Activated CD4-positive, alpha-beta memory T cell treated with anti-CD3 and anti-CD28 coated beads for 36 hours (primary cell): ENCODE results near the gene STOX1. TPM values are rescaled to one million over a fixed set of nuclear protein-coding genes. Genes with fewer than 3 reads are reported as not detected.
A peak's percentile ranks its signal among the peaks of the same experiment; 100 is the strongest.
"Not testable (repeated sequence)": the region's sequence is repeated elsewhere in the genome, so short reads cannot be mapped to it uniquely, and the experiment has no call there.

ENCODE experiments used
- CTCF ChIA-PET: fragments of 350-600 bp; sonication (Branson Sonifier 250); formaldehyde crosslinking; loops from one replicate; lab custom pipeline; 2021; ENCODE audit warnings: antibody characterized with exemption, inconsistent platforms; lab: Charles Lee
- POLR2A ChIA-PET: fragments of 350-600 bp; sonication (Branson Sonifier 250); formaldehyde crosslinking; loops from one replicate; lab custom pipeline; 2021; ENCODE audit warnings: antibody characterized with exemption; lab: Charles Lee
- DNase-seq: peaks from one replicate; pipeline ENCODE4 v3.0.0-alpha.2; 2020
- H3K27ac Mint-ChIP-seq: one replicate; pipeline ENCODE4 v1.8.0; 2021; ENCODE audit warnings: mixed read lengths
- H3K27me3 Mint-ChIP-seq: one replicate; pipeline ENCODE4 v1.8.0; 2021; ENCODE audit warnings: mixed read lengths
- H3K36me3 Mint-ChIP-seq: one replicate; pipeline ENCODE4 v1.8.0; 2021; ENCODE audit warnings: mixed read lengths
- H3K4me1 Mint-ChIP-seq: one replicate; pipeline ENCODE4 v1.8.0; 2021; ENCODE audit warnings: low read depth, mixed read lengths
- H3K4me3 Mint-ChIP-seq: one replicate; pipeline ENCODE4 v1.8.0; 2021; ENCODE audit warnings: mild to moderate bottlenecking, mixed read lengths
- H3K9me3 Mint-ChIP-seq: one replicate; pipeline ENCODE4 v1.8.0; 2021; ENCODE audit warnings: mixed read lengths
- intact Hi-C: fragments of 100-400 bp; cut with micrococcal nuclease; formaldehyde crosslinking; loops from one replicate; pipeline ENCODE4 v1.15.1; 2023
- total RNA-seq, 2 experiments: library from RNA; stranded (reverse); gene quantifications; one replicate each; pipeline ENCODE4 v1.2.3, GENCODE V29; 2021

STOX1 gene
- total RNA-seq, 2 experiments from 2014 or later: 0.29 to 0.36 TPM

DNA sequence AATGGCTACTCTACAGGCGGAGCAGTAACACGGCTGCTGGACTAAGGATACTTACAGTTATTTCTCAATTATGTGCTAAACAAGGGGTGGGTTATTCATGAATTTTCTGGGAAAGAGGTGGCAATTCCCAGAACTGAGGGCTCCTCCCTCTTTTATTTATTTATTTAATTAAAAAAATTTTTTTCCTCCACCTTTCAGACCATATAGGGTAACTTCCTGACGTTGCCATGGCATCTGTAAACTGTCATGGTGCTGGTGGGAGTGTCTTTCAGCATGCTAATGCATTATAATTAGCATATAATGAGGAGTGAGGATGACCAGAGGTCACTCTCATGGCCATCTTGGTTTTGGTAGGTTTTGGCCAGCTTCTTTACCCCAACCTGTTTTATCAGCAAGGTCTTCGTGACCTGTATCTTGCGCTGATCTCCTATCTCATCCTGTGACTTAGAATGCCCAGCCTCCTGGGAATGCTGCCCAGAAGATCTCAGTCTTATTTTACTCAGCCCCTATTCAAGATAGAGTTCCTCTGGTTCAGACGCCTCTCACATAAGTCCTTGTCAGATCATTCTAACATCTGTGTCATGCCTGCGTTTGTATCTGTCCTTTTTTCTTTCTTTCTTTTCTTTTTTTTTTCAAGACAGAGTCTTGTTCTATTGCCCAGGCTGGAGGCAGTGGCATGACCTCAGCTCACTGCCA is 15.9 kb upstream of the STOX1 start:
- CTCF ChIA-PET: no interaction called here
- no peak overlapping the region for H3K4me3 Mint-ChIP-seq
- POLR2A ChIA-PET: no interaction called here
- no peaks in the 10 kb centered on the region for H3K9me3 Mint-ChIP-seq
- H3K4me1 Mint-ChIP-seq: no peaks in the 10 kb centered on the region
- intact Hi-C loops: no loop called here
- H3K36me3 Mint-ChIP-seq: no peaks in the 10 kb centered on the region
- H3K27me3 Mint-ChIP-seq: no peaks in the 10 kb centered on the region
- DNase-seq: no peak
- H3K27ac Mint-ChIP-seq: no peak overlapping the region

DNA sequence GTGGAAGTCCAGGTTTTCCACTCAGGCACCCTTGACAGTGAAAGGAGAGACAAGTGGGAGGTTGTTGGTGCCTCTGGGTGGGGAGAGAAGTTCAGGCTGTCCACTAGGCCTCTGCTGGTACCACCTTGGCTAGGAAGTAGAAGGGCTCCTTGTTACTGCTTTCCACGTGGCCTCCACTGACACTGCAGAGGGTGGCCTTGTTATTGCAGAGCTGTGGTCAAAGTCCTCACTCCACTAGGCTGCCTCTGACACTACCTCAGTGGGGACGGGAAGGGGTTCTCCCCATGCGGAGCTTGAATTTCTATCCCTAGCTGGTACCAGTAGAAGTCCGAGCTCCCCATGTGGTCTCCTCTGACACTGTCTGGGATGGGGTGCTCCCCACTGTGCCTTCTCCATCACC is 14.9 kb upstream of the STOX1 start:
- no peaks in the 10 kb centered on the region for H3K27me3 Mint-ChIP-seq
- ChIA-PET POLR2A (no interaction called here), CTCF (no interaction called here)
- no peaks in the 10 kb centered on the region for H3K36me3 Mint-ChIP-seq
- DNase-seq: no peak
- H3K4me1 Mint-ChIP-seq: no peaks in the 10 kb centered on the region
- intact Hi-C loops: no loop called here
- H3K4me3 Mint-ChIP-seq: no peak overlapping the region
- no peaks in the 10 kb centered on the region for H3K9me3 Mint-ChIP-seq
- H3K27ac Mint-ChIP-seq: no peak overlapping the region

DNA sequence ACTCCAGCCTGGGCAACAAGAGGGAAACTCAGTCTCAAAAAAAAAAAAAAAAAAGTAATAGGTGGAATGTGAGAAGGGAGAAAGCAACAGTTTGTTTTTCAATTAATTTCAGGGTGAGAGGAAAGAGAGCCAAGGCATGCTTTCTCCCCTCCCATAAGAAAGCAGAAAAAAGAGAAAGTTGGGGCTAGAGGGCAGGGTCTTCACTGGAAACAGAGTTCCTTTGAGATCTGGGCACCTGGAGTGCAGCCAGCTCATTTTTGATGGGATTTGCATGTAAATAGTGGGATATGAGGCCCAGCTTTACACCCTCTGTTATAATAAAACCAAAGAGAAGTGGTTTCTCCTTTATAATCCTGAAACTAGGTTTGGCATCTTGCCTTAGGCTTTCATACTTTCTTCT is 13.8 kb upstream of the STOX1 start:
- Mint-ChIP-seq H3K9me3 (no peaks in the 10 kb centered on the region), H3K27me3 (no peaks in the 10 kb centered on the region), H3K4me1 (no peaks in the 10 kb centered on the region), H3K36me3 (no peaks in the 10 kb centered on the region), H3K4me3 (no peak overlapping the region), H3K27ac (no peak overlapping the region)
- CTCF ChIA-PET: no interaction called here
- DNase-seq: no peak
- intact Hi-C loops: no loop called here
- POLR2A ChIA-PET: no interaction called here

DNA sequence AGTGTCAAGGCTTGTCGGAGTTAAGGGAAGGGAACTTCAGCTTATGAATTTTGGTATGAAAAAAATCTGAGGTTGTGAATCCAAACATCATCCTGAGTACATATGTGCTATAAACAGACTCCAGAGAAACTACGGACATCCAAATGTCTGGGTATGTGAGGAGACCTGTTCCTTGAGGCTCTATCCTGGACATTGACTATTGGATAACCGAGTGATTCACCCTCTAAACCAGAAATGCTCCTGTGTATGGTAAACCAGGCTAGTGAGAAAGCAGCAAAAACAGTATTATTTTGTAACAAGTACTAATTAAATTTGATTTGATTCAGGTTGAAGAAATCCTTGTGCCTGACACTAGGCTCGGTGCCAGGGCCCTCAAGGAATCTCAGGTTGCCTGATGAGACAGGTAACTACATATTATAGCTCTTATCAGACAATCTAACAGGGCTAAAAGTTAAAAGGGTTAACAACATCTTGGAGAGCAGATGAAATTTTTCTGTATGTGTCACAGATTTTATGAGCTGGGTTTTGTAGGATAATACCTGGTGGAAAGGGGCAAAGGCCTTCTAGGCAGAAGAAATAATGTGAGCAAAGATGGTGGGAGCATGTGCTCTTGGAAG is 10.4 kb upstream of the STOX1 start:
- CTCF ChIA-PET: no interaction called here
- no peak overlapping the region for H3K27ac Mint-ChIP-seq

DNA sequence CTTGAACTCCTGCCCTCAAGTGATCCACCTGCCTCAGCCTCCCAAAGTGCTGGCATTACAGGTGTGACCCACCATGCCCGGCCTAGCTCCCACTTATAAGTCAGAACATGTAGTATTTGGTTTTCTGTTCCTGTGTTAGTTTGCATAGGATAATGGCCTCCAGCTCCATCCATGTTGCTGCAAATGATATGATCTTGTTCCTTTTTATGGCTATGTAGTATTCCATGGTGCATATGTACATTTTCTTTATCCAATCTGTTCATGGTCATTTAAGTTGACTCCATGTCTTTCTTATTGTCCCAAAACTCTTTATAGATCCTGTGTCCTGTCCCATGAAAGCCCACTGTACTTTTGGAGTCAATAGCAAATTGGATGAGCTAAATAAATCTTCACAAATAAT is 7.0 kb upstream of the STOX1 start:
- H3K4me3 Mint-ChIP-seq, H3K27ac Mint-ChIP-seq, CTCF ChIA-PET, H3K27me3 Mint-ChIP-seq, DNase-seq, H3K36me3 Mint-ChIP-seq, H3K4me1 Mint-ChIP-seq, POLR2A ChIA-PET, H3K9me3 Mint-ChIP-seq, intact Hi-C loops: not testable (repeated sequence)

More for the DNA sequence above, 10.4 kb upstream of the STOX1 start:
- intact Hi-C loops: no loop called here
- Mint-ChIP-seq H3K9me3 (no peaks in the 10 kb centered on the region), H3K4me3 (no peak overlapping the region), H3K4me1 (no peaks in the 10 kb centered on the region), H3K27me3 (no peaks in the 10 kb centered on the region), H3K36me3 (no peaks in the 10 kb centered on the region)
- POLR2A ChIA-PET: interaction anchor here (0.6 to 0.8 kb wide), 2 partner anchors 10 to 105 kb away, joined by 3 to 4 read pairs; partner anchors contain the start of gene STOX1
- DNase-seq: no peak

DNA sequence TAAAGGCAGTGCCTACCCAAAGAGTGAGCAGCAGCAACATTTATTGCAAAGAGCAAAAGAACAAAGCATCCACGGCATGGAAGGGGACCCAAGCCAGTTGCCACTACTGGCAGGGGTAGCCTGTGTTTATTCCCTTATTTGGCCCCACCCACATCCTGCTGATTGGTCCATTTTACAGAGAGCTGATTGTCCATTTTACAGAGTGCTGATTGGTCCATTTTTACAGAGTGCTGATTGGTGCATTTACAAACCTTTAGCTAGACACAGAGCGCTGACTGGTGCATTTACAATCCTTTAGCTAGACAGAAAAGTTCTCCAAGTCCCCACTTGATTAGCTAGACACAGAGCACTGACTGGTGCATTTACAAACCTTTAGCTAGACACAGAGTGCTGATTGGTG is 4.7 kb upstream of the STOX1 start:
- DNase-seq, H3K36me3 Mint-ChIP-seq, H3K27me3 Mint-ChIP-seq, H3K4me1 Mint-ChIP-seq, CTCF ChIA-PET, H3K27ac Mint-ChIP-seq, H3K4me3 Mint-ChIP-seq, H3K9me3 Mint-ChIP-seq, POLR2A ChIA-PET, intact Hi-C loops: not testable (repeated sequence)

DNA sequence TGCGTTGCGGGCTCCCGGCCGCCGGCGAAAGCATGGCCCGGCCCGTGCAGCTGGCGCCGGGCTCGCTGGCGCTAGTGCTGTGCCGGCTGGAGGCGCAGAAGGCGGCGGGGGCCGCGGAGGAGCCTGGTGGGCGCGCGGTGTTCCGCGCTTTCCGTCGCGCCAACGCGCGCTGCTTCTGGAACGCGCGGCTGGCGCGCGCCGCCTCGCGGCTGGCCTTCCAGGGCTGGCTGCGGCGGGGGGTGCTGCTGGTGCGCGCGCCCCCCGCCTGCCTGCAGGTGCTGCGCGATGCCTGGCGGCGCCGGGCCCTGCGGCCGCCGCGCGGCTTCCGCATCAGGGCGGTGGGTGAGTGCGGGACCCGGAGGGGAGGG is 245 bp downstream of the STOX1 start:
- DNase-seq, H3K36me3 Mint-ChIP-seq, H3K27ac Mint-ChIP-seq, H3K4me1 Mint-ChIP-seq, H3K9me3 Mint-ChIP-seq, H3K4me3 Mint-ChIP-seq, H3K27me3 Mint-ChIP-seq: not testable (repeated sequence)
- intact Hi-C loops: loop anchor here (1.0 kb wide), 1 partner anchor 74 kb away; the partner anchor contains the start of gene DDX50
- CTCF ChIA-PET: interaction anchor here (0.6 to 2.6 kb wide), 9 partner anchors 22 to 434 kb away, joined by 3 to 9 read pairs (median 4); no protein-coding TSS in a partner anchor
- POLR2A ChIA-PET: interaction anchor here (0.6 to 1.0 kb wide), 2 partner anchors 68 to 227 kb away, joined by 3 to 7 read pairs; no protein-coding TSS in a partner anchor

DNA sequence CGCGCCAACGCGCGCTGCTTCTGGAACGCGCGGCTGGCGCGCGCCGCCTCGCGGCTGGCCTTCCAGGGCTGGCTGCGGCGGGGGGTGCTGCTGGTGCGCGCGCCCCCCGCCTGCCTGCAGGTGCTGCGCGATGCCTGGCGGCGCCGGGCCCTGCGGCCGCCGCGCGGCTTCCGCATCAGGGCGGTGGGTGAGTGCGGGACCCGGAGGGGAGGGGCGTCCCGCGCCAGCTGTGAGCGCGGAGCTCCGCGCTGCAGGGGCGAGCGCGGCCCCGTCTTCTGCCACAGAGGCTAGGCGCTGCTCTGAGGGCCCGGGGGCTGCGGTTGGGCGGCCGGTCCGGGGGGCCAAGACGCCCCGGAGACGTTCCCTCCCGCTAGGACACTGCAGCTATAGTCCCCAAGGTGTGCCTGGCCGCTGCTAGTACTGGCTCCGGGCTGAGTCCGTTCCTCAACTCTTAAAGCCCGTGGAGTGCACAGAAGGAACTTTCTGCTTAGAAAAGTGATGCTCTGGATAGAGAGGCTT is 811 bp downstream of the STOX1 start:
- H3K4me1 Mint-ChIP-seq, H3K27ac Mint-ChIP-seq, intact Hi-C loops, H3K9me3 Mint-ChIP-seq, H3K27me3 Mint-ChIP-seq, H3K36me3 Mint-ChIP-seq: not testable (repeated sequence)
- H3K4me3 Mint-ChIP-seq: peak overlapping the region; percentile 26
- DNase-seq: peak; percentile 19
- POLR2A ChIA-PET: interaction anchor here (1.2 kb wide), 1 partner anchor 128 kb away, joined by 3 read pairs; the partner anchor contains the start of gene DDX21
- CTCF ChIA-PET: interaction anchor here (1.5 to 2.6 kb wide), 2 partner anchors 38 to 72 kb away, joined by 4 to 9 read pairs; no protein-coding TSS in a partner anchor

DNA sequence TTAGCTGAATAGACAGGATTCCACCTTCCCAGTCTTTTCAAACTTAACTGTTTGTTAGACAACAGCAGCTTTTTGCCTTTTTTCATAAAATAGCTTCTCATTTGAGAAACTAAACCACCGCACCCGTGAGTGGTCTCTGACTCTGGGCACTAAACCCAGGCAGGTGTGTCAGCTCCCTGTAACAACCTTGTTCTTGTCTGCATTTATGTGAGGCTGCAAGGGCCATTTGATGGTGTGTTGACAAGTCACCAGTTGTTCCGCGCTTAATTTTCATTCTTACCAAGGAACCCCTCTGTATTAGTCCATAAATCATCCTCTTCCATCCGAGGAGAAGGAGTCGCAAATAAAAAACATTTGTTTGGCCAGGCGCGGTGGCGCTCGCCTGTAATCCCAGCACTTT is 1.5 kb downstream of the STOX1 start:
- H3K27me3 Mint-ChIP-seq: peaks cover 2% of the 10 kb centered on the region
- no peaks in the 10 kb centered on the region for H3K9me3 Mint-ChIP-seq
- intact Hi-C loops: no loop called here
- H3K27ac Mint-ChIP-seq: no peak overlapping the region
- CTCF ChIA-PET: interaction anchor here (1.5 to 2.6 kb wide), 2 partner anchors 39 to 71 kb away, joined by 4 to 9 read pairs; no protein-coding TSS in a partner anchor
- H3K36me3 Mint-ChIP-seq: no peaks in the 10 kb centered on the region
- POLR2A ChIA-PET: interaction anchor here (1.2 kb wide), 1 partner anchor 127 kb away, joined by 3 read pairs; the partner anchor contains the start of gene DDX21
- peaks cover 4% of the 10 kb centered on the region for H3K4me1 Mint-ChIP-seq
- DNase-seq: no peak
- H3K4me3 Mint-ChIP-seq: no peak overlapping the region

DNA sequence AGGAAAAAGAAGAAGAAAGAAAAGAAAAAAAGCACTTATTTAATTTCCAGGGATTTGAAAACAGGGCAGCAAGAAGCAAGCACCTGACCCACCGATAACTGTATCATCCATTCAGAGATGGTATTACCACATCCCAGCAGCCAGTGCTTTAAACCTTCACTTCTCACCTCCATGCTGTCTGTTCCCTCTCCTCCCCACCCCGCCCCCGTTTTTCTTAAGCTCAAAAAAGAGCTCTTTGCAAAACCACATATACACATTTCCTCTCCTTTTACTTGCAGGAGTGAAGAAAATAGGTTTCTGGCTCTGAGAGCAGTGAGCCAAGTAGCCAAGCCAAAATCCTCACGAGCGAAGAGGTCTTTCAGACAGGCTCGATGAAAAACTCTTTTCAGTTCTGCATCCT is 2.2 kb downstream of the STOX1 start:
- intact Hi-C loops: no loop called here

DNA sequence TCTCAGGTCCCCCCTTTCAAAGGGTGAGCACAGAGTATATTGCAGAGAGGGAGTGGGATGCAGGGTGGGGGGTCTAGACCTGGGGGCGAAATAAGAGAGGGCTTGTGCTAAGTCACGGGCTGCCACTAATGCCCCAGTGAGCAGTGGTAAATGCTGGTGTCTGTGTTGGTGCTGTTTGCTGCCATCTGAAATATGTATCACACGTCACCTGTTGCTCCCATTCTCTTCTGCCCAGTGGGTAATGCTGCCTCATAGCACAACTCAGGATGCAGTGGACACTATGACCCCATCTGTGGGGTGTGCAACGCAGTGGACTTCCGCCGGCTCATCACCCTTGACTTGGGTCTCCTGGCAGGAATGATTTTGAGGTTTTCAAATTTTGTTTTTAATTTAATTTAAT is 2.6 kb downstream of the STOX1 start:
- CTCF ChIA-PET: no interaction called here

More for the DNA sequence above, 2.2 kb downstream of the STOX1 start:
- CTCF ChIA-PET: no interaction called here
- Mint-ChIP-seq H3K27me3 (peaks cover 2% of the 10 kb centered on the region), H3K4me1 (peaks cover 4% of the 10 kb centered on the region), H3K27ac (no peak overlapping the region), H3K36me3 (no peaks in the 10 kb centered on the region), H3K9me3 (no peaks in the 10 kb centered on the region), H3K4me3 (no peak overlapping the region)
- POLR2A ChIA-PET: no interaction called here
- no peak for DNase-seq

DNA sequence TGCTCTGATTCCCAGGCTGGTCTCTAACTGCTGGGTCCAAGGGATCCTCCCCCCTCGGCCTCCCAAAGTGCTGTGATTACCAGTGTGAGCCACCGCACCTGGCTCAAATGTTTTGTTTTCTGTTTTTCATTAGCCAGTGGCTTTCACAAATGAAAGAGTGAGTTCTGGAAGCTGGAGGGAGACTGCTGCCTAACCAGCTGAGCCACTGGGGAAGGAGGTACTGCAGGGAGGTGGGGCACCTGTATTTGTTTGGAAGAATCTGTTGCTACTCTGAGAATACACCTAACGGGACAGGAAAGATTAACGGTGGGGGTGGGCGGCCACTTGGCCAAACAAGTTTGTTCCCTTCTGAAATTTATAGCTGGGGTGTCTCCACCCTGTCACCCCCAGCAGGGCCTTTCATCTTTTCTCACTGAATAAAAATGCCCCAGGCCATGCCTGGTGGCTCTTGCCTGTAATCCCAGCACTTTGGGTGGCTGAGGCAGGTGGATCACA is 4.7 kb downstream of the STOX1 start:
- Mint-ChIP-seq H3K27ac (no peak overlapping the region), H3K27me3 (no peaks in the 10 kb centered on the region), H3K36me3 (no peaks in the 10 kb centered on the region), H3K4me1 (no peaks in the 10 kb centered on the region), H3K4me3 (no peak overlapping the region), H3K9me3 (no peaks in the 10 kb centered on the region)
- no peak for DNase-seq
- ChIA-PET CTCF (no interaction called here), POLR2A (interaction anchor here (1.0 kb wide), 1 partner anchor 68 kb away, joined by 3 read pairs; no protein-coding TSS in a partner anchor)
- intact Hi-C loops: no loop called here

More for the DNA sequence above, 2.6 kb downstream of the STOX1 start:
- POLR2A ChIA-PET: no interaction called here
- no peaks in the 10 kb centered on the region for H3K36me3 Mint-ChIP-seq
- no peak for DNase-seq
- H3K4me3 Mint-ChIP-seq: no peak overlapping the region
- H3K27ac Mint-ChIP-seq: no peak overlapping the region
- peaks cover 4% of the 10 kb centered on the region for H3K4me1 Mint-ChIP-seq
- intact Hi-C loops: no loop called here
- H3K27me3 Mint-ChIP-seq: peaks cover 2% of the 10 kb centered on the region
- no peaks in the 10 kb centered on the region for H3K9me3 Mint-ChIP-seq
